PC-9 (cell line): Measurements from ENCODE around the gene PCDH9.

Experiments
- CTCF ChIP-seq: fragments of 200-600 bp; sonication (generic); conservative IDR thresholded peaks from 2 replicates; pipeline ENCODE4 v1.6.1; 2017; ENCODE audit warnings: mixed run types, antibody characterized with exemption, mild to moderate bottlenecking, moderate library complexity
- EZH2 ChIP-seq: fragments of 200-600 bp; sonication (generic); IDR thresholded peaks from 2 replicates; pipeline ENCODE4 v1.8.0; 2017; ENCODE audit warnings: antibody characterized with exemption, low read depth

GRCh38 chr13:67231289-67232000, 1.3 kb upstream of the PCDH9 start:
- no peak for TF ChIP-seq CTCF
- no peak for TF ChIP-seq EZH2
